IMR-90 (cell line): Measurements from ENCODE around the gene IFT52. TPM values are rescaled to one million over a fixed set of nuclear protein-coding genes. Genes with fewer than 3 reads are reported as not detected.

Experiments used
- ATAC-seq: fragments of 200-7000 bp; cut with Tn5 transposase; 2 replicates; pipeline ENCODE4 v1.9.1; 2020; ENCODE audit warnings: low read depth, mild to moderate bottlenecking, moderate library complexity
- BruUV-seq: library from RNA; stranded (reverse); fragments of 400-500 nt; replicated peaks from 2 replicates; lab custom pipeline; 2021; lab: Mats Ljungman, UMichigan
- CTCF ChIA-PET: fragments of 300-600 bp; formaldehyde crosslinking; extraction: SDS; loops from one replicate; lab custom pipeline; 2021; ENCODE audit warnings: antibody characterized with exemption; lab: Yijun Ruan, JAX
- POLR2A ChIA-PET: fragments of 300-600 bp; sonication (Branson Sonifier 250); formaldehyde crosslinking; loops from one replicate; lab custom pipeline; 2022; ENCODE audit warnings: antibody characterized with exemption; ENCODE audit not compliant: unreplicated experiment; lab: Charles Lee
- DNase-seq: peaks from one replicate; pipeline ENCODE4 v3.0.0; 2013
- H2AFZ ChIP-seq: replicated peaks from 2 replicates; pipeline ENCODE3; 2013; ENCODE audit warnings: low read length, mild to moderate bottlenecking; ENCODE audit not compliant: poor library complexity
- H2AK5ac ChIP-seq: 2 replicates; pipeline ENCODE4 v1.6.1; 2013; ENCODE audit warnings: low read depth, low read length, inconsistent platforms
- H2AK9ac ChIP-seq: replicated peaks from 2 replicates; pipeline ENCODE3; 2013; ENCODE audit warnings: mild to moderate bottlenecking, low read depth, low read length, moderate library complexity; ENCODE audit not compliant: poor library complexity
- H2BK120ac ChIP-seq: 2 replicates; pipeline ENCODE4 v1.6.1; 2013; ENCODE audit warnings: low read depth, low read length, inconsistent platforms
- H2BK15ac ChIP-seq: 3 replicates; pipeline ENCODE4 v1.6.1; 2013; ENCODE audit warnings: low read depth, low read length, inconsistent platforms
- H2BK20ac ChIP-seq: 2 replicates; pipeline ENCODE4 v1.6.1; 2013; ENCODE audit warnings: low read depth, mild to moderate bottlenecking, inconsistent platforms, low read length, moderate library complexity
- H2BK5ac ChIP-seq: 2 replicates; pipeline ENCODE4 v1.6.1; 2013; ENCODE audit warnings: mild to moderate bottlenecking, low read depth, low read length, inconsistent platforms; ENCODE audit not compliant: poor library complexity, severe bottlenecking
- H3K14ac ChIP-seq: replicated peaks from 2 replicates; pipeline ENCODE4 v1.6.1; 2013; ENCODE audit warnings: low read depth, low read length, inconsistent platforms
- H3K18ac ChIP-seq: 2 replicates; pipeline ENCODE4 v1.6.1; 2013; ENCODE audit warnings: low read depth, low read length, control low read depth
- H3K23ac ChIP-seq: 2 replicates; pipeline ENCODE4 v1.6.1; 2013; ENCODE audit warnings: low read depth, low read length, inconsistent platforms
- H3K27ac ChIP-seq: 2 replicates; pipeline ENCODE4 v1.5.1; 2013; ENCODE audit warnings: mild to moderate bottlenecking, control low read depth, low read length; ENCODE audit not compliant: insufficient read depth
- H3K27me3 ChIP-seq: 2 replicates; pipeline ENCODE4 v1.6.1; 2013; ENCODE audit warnings: low read length; ENCODE audit not compliant: control insufficient read depth, insufficient read depth
- H3K36me3 ChIP-seq: 2 replicates; pipeline ENCODE4 v1.6.1; 2013; ENCODE audit warnings: low read length, mixed read lengths; ENCODE audit not compliant: control insufficient read depth, insufficient read depth
- H3K4ac ChIP-seq: 2 replicates; pipeline ENCODE4 v1.6.1; 2013; ENCODE audit warnings: low read depth, low read length, inconsistent platforms
- H3K4me1 ChIP-seq: 2 replicates; pipeline ENCODE4 v1.6.1; 2013; ENCODE audit warnings: low read length, mixed read lengths; ENCODE audit not compliant: control insufficient read depth, insufficient read depth
- H3K4me2 ChIP-seq: 2 replicates; pipeline ENCODE4 v1.6.1; 2013; ENCODE audit warnings: low read depth, mild to moderate bottlenecking, control low read depth, low read length, moderate library complexity
- H3K4me3 ChIP-seq: 2 replicates; pipeline ENCODE4 v1.5.1; 2013; ENCODE audit warnings: low read depth, mild to moderate bottlenecking, control low read depth, low read length, moderate library complexity; ENCODE audit not compliant: insufficient read depth
- H3K56ac ChIP-seq: 2 replicates; pipeline ENCODE4 v1.6.1; 2013; ENCODE audit warnings: low read length, inconsistent platforms; ENCODE audit not compliant: insufficient read depth; ENCODE audit errors: extremely low read depth
- H3K79me1 ChIP-seq, 2 experiments: 2 replicates each; pipeline ENCODE4 v1.6.1; 2013; ENCODE audit warnings: low read length in 2 of 2, inconsistent platforms in 1 of 2, low read depth in 1 of 2
- H3K9ac ChIP-seq: 2 replicates; pipeline ENCODE4 v1.6.1; 2013; ENCODE audit warnings: low read depth, low read length, control low read depth
- H3K9me1 ChIP-seq: 2 replicates; pipeline ENCODE4 v1.6.1; 2013; ENCODE audit warnings: low read length, inconsistent platforms; ENCODE audit not compliant: insufficient read depth
- H3K9me3 ChIP-seq: 2 replicates; pipeline ENCODE4 v1.6.1; 2013; ENCODE audit warnings: low read length; ENCODE audit not compliant: control insufficient read depth, insufficient read depth
- H4K20me1 ChIP-seq: 2 replicates; pipeline ENCODE4 v1.6.1; 2013; ENCODE audit warnings: low read length, inconsistent platforms; ENCODE audit not compliant: insufficient read depth
- H4K5ac ChIP-seq: 2 replicates; pipeline ENCODE4 v1.6.1; 2013; ENCODE audit warnings: mild to moderate bottlenecking, low read depth, low read length, control low read depth
- H4K8ac ChIP-seq, 2 experiments: 2 replicates each; pipeline ENCODE4 v1.6.1; 2013; ENCODE audit warnings: low read depth in 2 of 2, low read length in 2 of 2, control low read depth in 1 of 2, inconsistent platforms in 1 of 2
- H4K91ac ChIP-seq: 2 replicates; pipeline ENCODE4 v1.6.1; 2013; ENCODE audit warnings: low read depth, low read length, inconsistent platforms; ENCODE audit not compliant: insufficient read depth
- CHD1 ChIP-seq: IDR thresholded peaks from 2 replicates; pipeline ENCODE4 v1.6.1; 2012; ENCODE audit warnings: low read depth, low read length, improper control_type of control experiment
- ELK1 ChIP-seq: fragments of 150-350 bp; IDR thresholded peaks from 2 replicates; pipeline ENCODE4 v1.6.1; 2016; ENCODE audit warnings: low read depth, mild to moderate bottlenecking, low read length, moderate library complexity, borderline replicate concordance
- WGBS, 2 experiments: methylation state at CpG; one replicate each; pipeline versions ENCODE4 v1.1.5 to v1.1.7; 2013; ENCODE audit warnings: missing lambda C conversion rate in 2 of 2; ENCODE audit not compliant: insufficient read length in 1 of 2; ENCODE audit errors: extremely low coverage in 2 of 2; 5-methylcytosine and 5-hydroxymethylcytosine counted together
- dilution Hi-C: fragments of 300-500 bp; cut with HindIII; formaldehyde crosslinking; loops from one replicate; pipeline ENCODE4 v1.14.3; 2018; ENCODE audit warnings: low sequenced_read_pairs; ENCODE audit not compliant: unreplicated experiment
- in situ Hi-C: fragments of 300-500 bp; cut with MboI; formaldehyde crosslinking; loops from 3 replicates; pipeline ENCODE4 v1.14.3; 2019; ENCODE audit warnings: low sequenced_read_pairs, inconsistent platforms, mixed read lengths
- intact Hi-C: fragments of 100-400 bp; cut with micrococcal nuclease; formaldehyde crosslinking; loops from 2 replicates; pipeline ENCODE4 v1.10.0; 2022
- polyA plus RNA-seq, 3 experiments: library from polyadenylated mRNA; depleted of rRNA; stranded (reverse); fragments of >200 nt; gene quantifications; 2 replicates each; pipeline ENCODE4 v1.2.3, GENCODE V29; 2012; ENCODE audit warnings: low replicate concordance in 1 of 3
- total RNA-seq: library from RNA; depleted of rRNA; stranded (reverse); fragments of >200 nt; gene quantifications from 2 replicates; pipeline ENCODE4 v1.2.3, GENCODE V29; 2012

IFT52 gene
- total and polyA plus RNA-seq, 2 of the 4 experiments (the other 2 are of a cell fraction): 31.2 to 55.6 TPM

- POLR2A ChIA-PET: no interaction called here
- no peak overlapping the region for H3K23ac ChIP-seq
- no peak overlapping the region for H2AK9ac ChIP-seq
- H3K4me3 ChIP-seq: no peak overlapping the region
- H3K9ac ChIP-seq: no peak overlapping the region
- no peak for TF ChIP-seq CHD1
- no peak for TF ChIP-seq ELK1
- no peak overlapping the region for H4K8ac ChIP-seq
- no peak overlapping the region for H2BK20ac ChIP-seq
- H4K5ac ChIP-seq: no peak overlapping the region
- H3K27ac ChIP-seq: no peak overlapping the region
- no peak overlapping the region for H2BK5ac ChIP-seq
- H3K4ac ChIP-seq: no peak overlapping the region
- no peak overlapping the region for H3K4me2 ChIP-seq
- no peak for DNase-seq
- no TSS peak for BruUV-seq
- no peak for ATAC-seq
- H3K79me1 ChIP-seq: no peaks in the 10 kb centered on the region
- no peak overlapping the region for H3K18ac ChIP-seq
- dilution Hi-C loops (no loop called here), in situ Hi-C loops (no loop called here), intact Hi-C loops (no loop called here)
- H3K36me3 ChIP-seq: peaks cover 2% of the 10 kb centered on the region; the same call in 1 of the 2 replicates
- H4K91ac ChIP-seq: no peak overlapping the region
- no peaks in the 10 kb centered on the region for H3K27me3 ChIP-seq
- H3K9me3 ChIP-seq: no peaks in the 10 kb centered on the region
- H2AK5ac ChIP-seq: no peak overlapping the region
- H2AFZ ChIP-seq: no peak overlapping the region
- H3K9me1 ChIP-seq: no peaks in the 10 kb centered on the region
- H3K56ac ChIP-seq: no peak overlapping the region
- H2BK15ac ChIP-seq: no peak overlapping the region
- no peak overlapping the region for H3K14ac ChIP-seq
- WGBS, 2 experiments: no CpG with 5 or more reads among the region's 4 CpGs
- H3K4me1 ChIP-seq: no peaks in the 10 kb centered on the region
- no peak overlapping the region for H2BK120ac ChIP-seq
- CTCF ChIA-PET: no interaction called here
- no peaks in the 10 kb centered on the region; the same call in 1 of the 2 replicates for H4K20me1 ChIP-seq
Observed at GRCh38 chr20:43689165-43689564, 98.4 kb downstream of the IFT52 start.
